Measurements from ENCODE around the gene MRPL10. TPM values are rescaled to one million over a fixed set of nuclear protein-coding genes. Genes with fewer than 3 reads are reported as not detected.
A peak's percentile ranks its signal among the peaks of the same experiment; 100 is the strongest.

The MRPL10 gene
- 10 to 100 TPM; 33.1 to 49.0 (median 39.1) TPM for polyA plus RNA-seq (ENCODE audit: low read depth in 6 of 6)

GRCh38 chr17:47831003-47831933, at the start of gene MRPL10, which contains the start of gene LRRC46:
Gene MRPL10 (minus strand): TSS chr17:47831541. CDS start chr17:47831511, 30 bp downstream.
Gene LRRC46 (plus strand): TSS chr17:47831670. CDS start chr17:47831990, 320 bp downstream.
- peak; percentile 89 for DNase-seq
- Mint-ChIP-seq H3K4me1 (peaks cover 19 to 39% (median 30%) of the 10 kb centered on the region in 3 donors), H3K9me3 (no peaks in the 10 kb centered on the region), H3K27me3 (no peaks in the 10 kb centered on the region), H3K27ac (peak within 1 kb of the TSS; percentile 92 to 97 (median 94)), H3K36me3 (peaks cover 0 to 8% of the 10 kb centered on the region in 2 donors), H3K4me3 (peak within 1 kb of the TSS; percentile 91 to 98 (median 95))
- ATAC-seq (ENCODE audit: low read depth in 2 of 2): peak; percentile 92 to 97

- no peak for DNase-seq
- H3K4me3 Mint-ChIP-seq: no peak overlapping the region
- no peak for ATAC-seq (ENCODE audit: low read depth in 2 of 2)
- H3K4me1 Mint-ChIP-seq: peaks cover 0 to 4% (median 4%) of the 10 kb centered on the region in 3 donors
- H3K9me3 Mint-ChIP-seq: peaks cover 0 to 2% (median 0%) of the 10 kb centered on the region in 7 donors
- peaks cover 0 to 8% of the 10 kb centered on the region in 2 donors for H3K36me3 Mint-ChIP-seq
- peaks cover 21 to 48% (median 40%) of the 10 kb centered on the region in 3 donors for H3K27me3 Mint-ChIP-seq
- H3K27ac Mint-ChIP-seq: no peak overlapping the region
Observed at GRCh38 chr17:47879776-47880454, 48.6 kb upstream of the MRPL10 start.

GRCh38 chr17:47879028-47879585, 47.8 kb upstream of the MRPL10 start:
- peaks cover 0 to 4% (median 4%) of the 10 kb centered on the region in 3 donors for H3K4me1 Mint-ChIP-seq
- DNase-seq (no peak), ATAC-seq (ENCODE audit: low read depth in 2 of 2) (no peak)
- peaks cover 27 to 55% (median 49%) of the 10 kb centered on the region in 3 donors for H3K27me3 Mint-ChIP-seq
- no peak overlapping the region for H3K4me3 Mint-ChIP-seq
- peaks cover 0 to 8% of the 10 kb centered on the region in 2 donors for H3K36me3 Mint-ChIP-seq
- H3K9me3 Mint-ChIP-seq: peaks cover 0 to 2% (median 0%) of the 10 kb centered on the region in 7 donors
- H3K27ac Mint-ChIP-seq: no peak overlapping the region

- peaks cover 0 to 1% (median 0%) of the 10 kb centered on the region in 7 donors for H3K9me3 Mint-ChIP-seq
- peaks cover 0 to 4% (median 4%) of the 10 kb centered on the region in 3 donors for H3K4me1 Mint-ChIP-seq
- ATAC-seq (ENCODE audit: low read depth in 2 of 2) (no peak), DNase-seq (no peak)
- H3K36me3 Mint-ChIP-seq: peaks cover 0 to 8% of the 10 kb centered on the region in 2 donors
- peak overlapping the region in 1 of 6 donors; percentile 49 for H3K27ac Mint-ChIP-seq
- H3K27me3 Mint-ChIP-seq: peaks cover 27 to 55% (median 52%) of the 10 kb centered on the region in 3 donors
- H3K4me3 Mint-ChIP-seq: peak overlapping the region in 1 of 8 donors; percentile 14
Observed at GRCh38 chr17:47878203-47879027, 47.1 kb upstream of the MRPL10 start.

GRCh38 chr17:47877368-47878034, 46.2 kb upstream of the MRPL10 start:
- peaks cover 0 to 8% of the 10 kb centered on the region in 2 donors for H3K36me3 Mint-ChIP-seq
- no peaks in the 10 kb centered on the region for H3K9me3 Mint-ChIP-seq
- no peak for DNase-seq
- H3K4me1 Mint-ChIP-seq: peaks cover 0 to 4% (median 4%) of the 10 kb centered on the region in 3 donors
- H3K4me3 Mint-ChIP-seq: no peak overlapping the region
- peaks cover 31 to 59% (median 56%) of the 10 kb centered on the region in 3 donors for H3K27me3 Mint-ChIP-seq
- no peak for ATAC-seq (ENCODE audit: low read depth in 2 of 2)
- H3K27ac Mint-ChIP-seq: peak overlapping the region in 2 of 6 donors; percentile 21 to 29

- H3K9me3 Mint-ChIP-seq: no peaks in the 10 kb centered on the region
- DNase-seq: no peak
- no peak overlapping the region for H3K27ac Mint-ChIP-seq
- no peak for ATAC-seq (ENCODE audit: low read depth in 2 of 2)
- peak overlapping the region in 2 of 8 donors; percentile 40 to 47 for H3K4me3 Mint-ChIP-seq
- H3K4me1 Mint-ChIP-seq: peaks cover 5 to 11% (median 7%) of the 10 kb centered on the region in 3 donors
- peaks cover 0 to 8% of the 10 kb centered on the region in 2 donors for H3K36me3 Mint-ChIP-seq
- H3K27me3 Mint-ChIP-seq: peaks cover 41 to 79% (median 76%) of the 10 kb centered on the region in 3 donors
Observed at GRCh38 chr17:47875011-47875985, 44.0 kb upstream of the MRPL10 start.

GRCh38 chr17:47873200-47874090, 42.1 kb upstream of the MRPL10 start:
- H3K27ac Mint-ChIP-seq: peak overlapping the region in 2 of 6 donors; percentile 42 to 76
- H3K4me3 Mint-ChIP-seq: no peak overlapping the region
- peaks cover 45 to 77% (median 76%) of the 10 kb centered on the region in 3 donors for H3K27me3 Mint-ChIP-seq
- H3K9me3 Mint-ChIP-seq: no peaks in the 10 kb centered on the region
- ATAC-seq (ENCODE audit: low read depth in 2 of 2): no peak
- no peak for DNase-seq
- H3K4me1 Mint-ChIP-seq: peaks cover 5 to 11% (median 7%) of the 10 kb centered on the region in 3 donors
- H3K36me3 Mint-ChIP-seq: peaks cover 0 to 8% of the 10 kb centered on the region in 2 donors

GRCh38 chr17:47872651-47873161, 41.4 kb upstream of the MRPL10 start:
- Mint-ChIP-seq H3K4me3 (no peak overlapping the region), H3K9me3 (no peaks in the 10 kb centered on the region), H3K27ac (no peak overlapping the region), H3K4me1 (peaks cover 5 to 11% (median 7%) of the 10 kb centered on the region in 3 donors), H3K36me3 (peaks cover 0 to 8% of the 10 kb centered on the region in 2 donors), H3K27me3 (peaks cover 49 to 77% (median 72%) of the 10 kb centered on the region in 3 donors)
- ATAC-seq (ENCODE audit: low read depth in 2 of 2) (no peak), DNase-seq (no peak)

GRCh38 chr17:47872019-47872650, 40.8 kb upstream of the MRPL10 start:
- peaks cover 0 to 8% of the 10 kb centered on the region in 2 donors for H3K36me3 Mint-ChIP-seq
- no peak for ATAC-seq (ENCODE audit: low read depth in 2 of 2)

GRCh38 chr17:47871048-47871447, 39.7 kb upstream of the MRPL10 start:
- Mint-ChIP-seq H3K9me3 (no peaks in the 10 kb centered on the region), H3K27ac (no peak overlapping the region)

More at GRCh38 chr17:47872019-47872650, 40.8 kb upstream of the MRPL10 start:
- Mint-ChIP-seq H3K4me1 (peaks cover 5 to 11% (median 7%) of the 10 kb centered on the region in 3 donors), H3K4me3 (peak overlapping the region in 4 of 8 donors; percentile 29 to 42 (median 31)), H3K27ac (peak overlapping the region in 1 of 6 donors; percentile 3), H3K9me3 (no peaks in the 10 kb centered on the region), H3K27me3 (peaks cover 51 to 77% (median 66%) of the 10 kb centered on the region in 3 donors)
- no peak for DNase-seq

More at GRCh38 chr17:47871048-47871447, 39.7 kb upstream of the MRPL10 start:
- no peak for ATAC-seq (ENCODE audit: low read depth in 2 of 2)
- peaks cover 0 to 8% of the 10 kb centered on the region in 2 donors for H3K36me3 Mint-ChIP-seq
- H3K4me3 Mint-ChIP-seq: peak overlapping the region in 1 of 8 donors; percentile 30
- peaks cover 54 to 87% (median 71%) of the 10 kb centered on the region in 3 donors for H3K27me3 Mint-ChIP-seq
- DNase-seq: no peak
- peaks cover 5 to 11% (median 7%) of the 10 kb centered on the region in 3 donors for H3K4me1 Mint-ChIP-seq
